C4-2B (cell line): ENCODE measurements around the gene PHF12.

ENCODE experiments used
- ZFX ChIP-seq: fragments of 450-650 bp; IDR thresholded peaks from 2 replicates; pipeline ENCODE4 v1.6.1; 2017
- TF ChIP-seq, protein P1 (sequence below): fragments of 450-650 bp; conservative IDR thresholded peaks from 2 replicates; pipeline ENCODE4 v1.5.1; 2017; ENCODE audit warnings: mild to moderate bottlenecking

GRCh38 chr17:28992185-28992584, 40.9 kb upstream of the PHF12 start:
- TF ChIP-seq, protein P1, sequence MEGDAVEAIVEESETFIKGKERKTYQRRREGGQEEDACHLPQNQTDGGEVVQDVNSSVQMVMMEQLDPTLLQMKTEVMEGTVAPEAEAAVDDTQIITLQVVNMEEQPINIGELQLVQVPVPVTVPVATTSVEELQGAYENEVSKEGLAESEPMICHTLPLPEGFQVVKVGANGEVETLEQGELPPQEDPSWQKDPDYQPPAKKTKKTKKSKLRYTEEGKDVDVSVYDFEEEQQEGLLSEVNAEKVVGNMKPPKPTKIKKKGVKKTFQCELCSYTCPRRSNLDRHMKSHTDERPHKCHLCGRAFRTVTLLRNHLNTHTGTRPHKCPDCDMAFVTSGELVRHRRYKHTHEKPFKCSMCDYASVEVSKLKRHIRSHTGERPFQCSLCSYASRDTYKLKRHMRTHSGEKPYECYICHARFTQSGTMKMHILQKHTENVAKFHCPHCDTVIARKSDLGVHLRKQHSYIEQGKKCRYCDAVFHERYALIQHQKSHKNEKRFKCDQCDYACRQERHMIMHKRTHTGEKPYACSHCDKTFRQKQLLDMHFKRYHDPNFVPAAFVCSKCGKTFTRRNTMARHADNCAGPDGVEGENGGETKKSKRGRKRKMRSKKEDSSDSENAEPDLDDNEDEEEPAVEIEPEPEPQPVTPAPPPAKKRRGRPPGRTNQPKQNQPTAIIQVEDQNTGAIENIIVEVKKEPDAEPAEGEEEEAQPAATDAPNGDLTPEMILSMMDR, result no peak
- TF ChIP-seq ZFX, result no peak
